ENCODE measurements around the gene RPS14. TPM values are rescaled to one million over a fixed set of nuclear protein-coding genes. Genes with fewer than 3 reads are reported as not detected.

The RPS14 gene
- total and polyA plus RNA-seq, 8 donors = 1,164 to 2,138 (median 1,539) TPM

GRCh38 chr5:150413176-150413901 lies 36.2 kb downstream of the RPS14 start:
- WGBS, 2 donors = 68 to 69% methylated on average over 12 of the region's 12 CpGs
- H3K36me3 ChIP-seq = no peaks in the 10 kb centered on the region
- H3K9me3 ChIP-seq = no peaks in the 10 kb centered on the region
- ATAC-seq = no peak
- peak overlapping the region; percentile 49 to 94 (median 82) for H3K27ac ChIP-seq
- DNase-seq = no peak
- no peak for TF ChIP-seq CTCF (IDR thresholded peaks at IDR 0.05)
- no peak for FAIRE-seq
- peaks cover 0 to 6% (median 0%) of the 10 kb centered on the region in 3 donors for H3K4me1 ChIP-seq
- peak overlapping the region in 2 of 4 donors; percentile 18 to 47 for H3K4me3 ChIP-seq
- intact Hi-C loops (cut with DNase I) = no loop called here
- H3K27me3 ChIP-seq = no peaks in the 10 kb centered on the region

GRCh38 chr5:150412319-150413175 lies 37.0 kb downstream of the RPS14 start, which contains the start of gene CD74:
TSS of gene CD74 (minus strand) at chr5:150412910. CDS start at chr5:150412749, 161 bp downstream.
- no peak for TF ChIP-seq CTCF (IDR thresholded peaks at IDR 0.05)
- peaks cover 0 to 6% (median 0%) of the 10 kb centered on the region in 3 donors for H3K4me1 ChIP-seq
- no peaks in the 10 kb centered on the region for H3K36me3 ChIP-seq
- DNase-seq = peak; percentile 59 to 87 (median 64)
- ATAC-seq = peak; percentile 48 to 77 (median 72)
- no peaks in the 10 kb centered on the region for H3K27me3 ChIP-seq
- H3K9me3 ChIP-seq = no peaks in the 10 kb centered on the region
- peak within 1 kb of the TSS; percentile 18 to 47 (median 32) for H3K4me3 ChIP-seq
- peak within 1 kb of the TSS; percentile 49 to 94 (median 82) for H3K27ac ChIP-seq
- 36% methylated on average over 20 of the region's 20 CpGs for WGBS, 2 donors
- intact Hi-C loops (cut with DNase I) = no loop called here
- no peak for FAIRE-seq

- H3K4me1 ChIP-seq = peaks cover 0 to 6% (median 0%) of the 10 kb centered on the region in 3 donors
- no peak for TF ChIP-seq CTCF (IDR thresholded peaks at IDR 0.05)
- no peaks in the 10 kb centered on the region for H3K36me3 ChIP-seq
- DNase-seq (peak in 1 of 6 donors; percentile 56), ATAC-seq (peak in 2 of 4 donors; percentile 15 to 21), FAIRE-seq (no peak)
- H3K27ac ChIP-seq = peak overlapping the region in 3 of 4 donors; percentile 75 to 94 (median 89)
- H3K9me3 ChIP-seq = no peaks in the 10 kb centered on the region
- H3K27me3 ChIP-seq = no peaks in the 10 kb centered on the region
- H3K4me3 ChIP-seq = peak overlapping the region in 2 of 4 donors; percentile 18 to 47
- 77 to 93% methylated on average over 5 of the region's 5 CpGs for WGBS, 2 donors
- intact Hi-C loops (cut with DNase I) = no loop called here
Observed at GRCh38 chr5:150411245-150411979, 38.1 kb downstream of the RPS14 start.

GRCh38 chr5:150410524-150411244 lies 38.9 kb downstream of the RPS14 start:
- no peaks in the 10 kb centered on the region for H3K27me3 ChIP-seq
- peak; percentile 78 to 86 (median 82) for ATAC-seq
- no peaks in the 10 kb centered on the region for H3K9me3 ChIP-seq
- intact Hi-C loops (cut with DNase I) = no loop called here
- H3K4me3 ChIP-seq = peak overlapping the region in 2 of 4 donors; percentile 10 to 47
- peak; percentile 39 for FAIRE-seq
- peak in 4 of 6 donors; percentile 44 to 80 (median 62) for DNase-seq
- 35 to 41% methylated on average over 4 of the region's 4 CpGs for WGBS, 2 donors
- peaks cover 0 to 6% (median 0%) of the 10 kb centered on the region in 3 donors for H3K4me1 ChIP-seq
- no peaks in the 10 kb centered on the region for H3K36me3 ChIP-seq
- TF ChIP-seq CTCF (IDR thresholded peaks at IDR 0.05) = no peak
- H3K27ac ChIP-seq = peak overlapping the region; percentile 41 to 94 (median 82)

All from pancreas (tissue), 10 donors.